ENCODE measurements around the gene LRMDA. TPM values are rescaled to one million over a fixed set of nuclear protein-coding genes. Genes with fewer than 3 reads are reported as not detected.

Gene LRMDA
- polyA plus RNA-seq, 2 of the 4 experiments (the other 2 are of a cell fraction) = 4.6 to 5.2 TPM

DNA sequence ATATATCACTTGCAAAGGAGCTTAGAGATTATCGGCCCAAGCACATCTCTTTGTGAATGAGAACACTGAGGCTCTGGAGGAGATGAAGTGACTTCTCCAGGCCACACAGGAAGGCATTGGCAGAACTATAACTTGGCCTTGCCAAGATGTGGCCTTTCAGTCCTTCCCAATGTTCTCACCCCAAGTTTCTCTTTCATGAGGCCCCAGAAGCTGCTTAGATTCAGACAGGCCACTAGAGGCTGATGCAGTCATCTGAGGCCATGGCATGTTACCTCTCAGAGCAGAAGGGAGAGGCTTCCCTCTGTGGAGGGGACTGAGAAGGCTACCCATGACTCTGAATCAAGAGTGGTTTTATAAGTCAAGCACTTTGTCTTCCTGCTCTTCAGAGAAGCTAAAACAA, 1003.7 kb downstream of the LRMDA start:
- POLR2A ChIA-PET = no interaction called here
- Histone ChIP-seq H3K4me1 (peaks cover 10% of the 10 kb centered on the region; the same call in 1 of the 3 replicates), H3K9me3 (no peaks in the 10 kb centered on the region), H3K4me2 (no peak overlapping the region), H3K4me3 (no peak overlapping the region), H3K27ac (no peak overlapping the region)
- ATAC-seq (no peak), FAIRE-seq (no peak), DNase-seq (ENCODE audit: low read depth in 1 of 2, low spot score in 1 of 2) (no peak)
- 85% methylated on average over 1 of the region's 1 CpG for WGBS (ENCODE audit: missing lambda C conversion rate)
- CTCF ChIA-PET = interaction anchor here (0.9 kb wide), 1 partner anchor 8 kb away, joined by 3 read pairs; no protein-coding TSS in a partner anchor
- TF ChIP-seq RCOR1 (IDR thresholded peaks at IDR 0.05; ENCODE audit: low read depth, low read length) = no peak
- TF ChIP-seq EP300 (IDR thresholded peaks at IDR 0.05) = no peak

DNA sequence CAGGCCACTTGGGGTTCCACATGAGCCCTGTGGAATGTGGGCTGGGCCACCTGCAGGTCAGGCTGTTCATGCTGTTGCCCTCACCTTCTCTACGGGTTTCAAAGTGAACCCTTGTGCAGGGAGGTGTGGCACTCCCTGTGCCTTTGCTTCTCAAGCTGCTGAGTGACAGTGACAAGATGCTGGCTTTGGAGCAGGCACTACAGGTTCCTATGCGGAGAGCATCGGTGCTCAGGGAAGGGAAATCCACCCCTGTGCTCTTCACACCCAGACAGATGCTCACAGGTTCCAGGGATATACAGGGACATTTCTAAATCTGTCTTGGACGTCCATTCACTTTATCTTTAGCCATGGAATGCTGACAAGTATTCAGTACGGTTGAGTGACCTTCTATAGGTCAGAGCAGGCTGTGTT, 1005.0 kb downstream of the LRMDA start:
- no peak for FAIRE-seq
- no peak overlapping the region for H3K27ac ChIP-seq
- ChIA-PET CTCF (no interaction called here), POLR2A (no interaction called here)
- H3K9me3 ChIP-seq = no peaks in the 10 kb centered on the region
- H3K4me2 ChIP-seq = no peak overlapping the region
- no peak for ATAC-seq
- no peak for DNase-seq (ENCODE audit: low read depth in 1 of 2, low spot score in 1 of 2)
- TF ChIP-seq HOXB13 (CRISPR knock-in tag; IDR thresholded peaks at IDR 0.05; ENCODE audit: low read depth) (no peak), JUNB (IDR thresholded peaks at IDR 0.05) (no peak), FOSB (CRISPR knock-in tag; IDR thresholded peaks at IDR 0.05) (no peak), ZSCAN20 (CRISPR knock-in tag; IDR thresholded peaks at IDR 0.05) (no peak), FOSL2 (IDR thresholded peaks at IDR 0.05) (no peak), FOSL2 (CRISPR knock-in tag; IDR thresholded peaks at IDR 0.05) (no peak), SMC3 (IDR thresholded peaks at IDR 0.05) (no peak), MAZ (IDR thresholded peaks at IDR 0.05; ENCODE audit: borderline replicate concordance, low read depth, low read length) (no peak)
- TF ChIP-seq, protein P1, sequence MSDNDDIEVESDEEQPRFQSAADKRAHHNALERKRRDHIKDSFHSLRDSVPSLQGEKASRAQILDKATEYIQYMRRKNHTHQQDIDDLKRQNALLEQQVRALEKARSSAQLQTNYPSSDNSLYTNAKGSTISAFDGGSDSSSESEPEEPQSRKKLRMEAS (IDR thresholded peaks at IDR 0.05) = no peak
- no peak overlapping the region for H3K4me3 ChIP-seq
- H3K4me1 ChIP-seq = peaks cover 10% of the 10 kb centered on the region; the same call in 1 of the 3 replicates
- WGBS (ENCODE audit: missing lambda C conversion rate) = 37% methylated on average over 5 of the region's 5 CpGs

DNA sequence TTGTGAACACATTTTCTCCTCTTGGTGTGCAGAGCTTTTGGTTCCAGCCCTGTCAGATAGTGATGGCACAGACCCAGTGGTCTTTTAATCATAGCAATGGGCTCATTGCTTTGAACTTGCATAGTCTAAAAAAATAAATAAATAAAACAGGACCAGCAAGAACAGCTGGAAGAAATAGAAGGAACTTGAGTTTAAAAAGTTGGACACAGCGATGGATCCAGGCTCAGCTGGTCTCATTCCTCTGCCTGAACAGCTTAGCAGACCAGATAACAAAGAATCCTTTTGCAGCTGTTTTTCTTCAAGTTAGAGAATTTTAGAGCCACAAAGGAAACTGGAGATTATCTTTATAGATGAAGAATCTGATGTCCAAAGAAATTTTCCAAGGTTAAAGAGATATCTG, 1005.6 kb downstream of the LRMDA start:
- ChIA-PET CTCF (no interaction called here), POLR2A (no interaction called here)
- WGBS (ENCODE audit: missing lambda C conversion rate) = 82% methylated on average over 1 of the region's 1 CpG
- Histone ChIP-seq H3K4me1 (peaks cover 8% of the 10 kb centered on the region; the same call in 1 of the 3 replicates), H3K9me3 (no peaks in the 10 kb centered on the region), H3K27ac (no peak overlapping the region), H3K4me3 (no peak overlapping the region), H3K4me2 (no peak overlapping the region)
- TF ChIP-seq BHLHE40 (IDR thresholded peaks at IDR 0.05; ENCODE audit: low read depth, low read length) (no peak), MYC (IDR thresholded peaks at IDR 0.05; ENCODE audit: borderline replicate concordance, low read length) (no peak), CBX8 (IDR thresholded peaks at IDR 0.05) (no peak), RAD21 (conservative IDR thresholded peaks at IDR 0.05 in 1 of 2, IDR thresholded peaks at IDR 0.05 in 1 of 2) (no peak), ESRRA (IDR thresholded peaks at IDR 0.05; ENCODE audit: borderline replicate concordance, low read length) (no peak), FOSB (CRISPR knock-in tag; IDR thresholded peaks at IDR 0.05) (no peak), ZSCAN20 (CRISPR knock-in tag; IDR thresholded peaks at IDR 0.05) (no peak), POLR2AphosphoS2 (conservative IDR thresholded peaks at IDR 0.05; ENCODE audit: low read length) (no peak), CBX2 (IDR thresholded peaks at IDR 0.05; ENCODE audit: borderline replicate concordance, low read depth) (no peak), RFX5 (IDR thresholded peaks at IDR 0.05) (no peak), NFE2L2 (conservative IDR thresholded peaks at IDR 0.05; ENCODE audit: low read length) (no peak), HOXB13 (CRISPR knock-in tag; IDR thresholded peaks at IDR 0.05; ENCODE audit: low read depth) (no peak), TFCP2L1 (CRISPR knock-in tag; IDR thresholded peaks at IDR 0.05) (no peak), HOXB5 (CRISPR knock-in tag; IDR thresholded peaks at IDR 0.05) (no peak), ZC3H11A (IDR thresholded peaks at IDR 0.05) (no peak), NR3C1 (IDR thresholded peaks at IDR 0.05) (no peak)
- TF ChIP-seq, protein P2, sequence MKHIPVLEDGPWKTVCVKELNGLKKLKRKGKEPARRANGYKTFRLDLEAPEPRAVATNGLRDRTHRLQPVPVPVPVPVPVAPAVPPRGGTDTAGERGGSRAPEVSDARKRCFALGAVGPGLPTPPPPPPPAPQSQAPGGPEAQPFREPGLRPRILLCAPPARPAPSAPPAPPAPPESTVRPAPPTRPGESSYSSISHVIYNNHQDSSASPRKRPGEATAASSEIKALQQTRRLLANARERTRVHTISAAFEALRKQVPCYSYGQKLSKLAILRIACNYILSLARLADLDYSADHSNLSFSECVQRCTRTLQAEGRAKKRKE (CRISPR knock-in tag; IDR thresholded peaks at IDR 0.05; ENCODE audit: low read depth) = no peak
- no peak for ATAC-seq
- no peak for DNase-seq (ENCODE audit: low read depth in 1 of 2, low spot score in 1 of 2)
- FAIRE-seq = no peak

All from A549 (cell line).